GM23248 (cell line): Measurements from ENCODE around the gene ZSWIM2.

Experiments used
- EZH2 ChIP-seq: fragments of 200-600 bp; sonication (generic); IDR thresholded peaks from 2 replicates; pipeline ENCODE4 v1.6.1; 2018; ENCODE audit warnings: antibody characterized with exemption, mild to moderate bottlenecking; ENCODE audit not compliant: insufficient read depth, poor library complexity, severe bottlenecking
- EZH2phosphoT487 ChIP-seq: fragments of 200-600 bp; sonication (generic); IDR thresholded peaks from 2 replicates; pipeline ENCODE4 v1.6.1; 2018; ENCODE audit warnings: antibody characterized with exemption, moderate library complexity, mild to moderate bottlenecking, low read depth; ENCODE audit not compliant: insufficient read depth

DNA sequence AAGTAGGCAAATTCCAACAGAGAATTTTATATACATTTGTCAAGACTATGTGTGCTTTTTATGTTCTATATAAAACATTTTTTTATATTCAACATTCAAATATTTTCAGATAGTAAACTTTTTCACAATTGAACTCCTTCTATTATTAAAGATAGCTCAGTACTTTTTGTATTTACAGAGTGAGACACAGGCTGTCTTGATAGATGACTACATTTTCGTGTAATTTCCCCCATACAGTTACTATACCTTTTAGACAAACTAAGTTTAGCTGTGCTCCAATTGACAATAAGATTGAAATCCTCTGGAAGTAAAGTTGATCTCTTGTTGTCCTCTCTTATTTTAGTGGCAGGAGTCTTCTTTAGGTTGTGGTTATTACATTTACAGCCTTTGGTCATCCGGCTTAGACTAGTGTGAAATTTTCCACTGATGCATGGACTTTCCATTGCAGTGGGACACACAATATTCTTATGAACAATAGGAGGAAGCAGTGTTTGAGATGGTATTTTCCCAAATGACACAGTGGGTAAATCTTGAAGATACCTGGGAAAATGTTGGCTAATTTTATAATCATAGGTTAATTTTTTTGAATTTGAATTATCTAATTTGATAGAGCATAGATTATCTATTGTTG lies 21.0 kb downstream of the ZSWIM2 start:
- TF ChIP-seq EZH2phosphoT487 (no peak), EZH2 (no peak)
